Type B pancreatic cell (in vitro differentiated cells): ENCODE measurements around the gene CRTAC1. TPM values are rescaled to one million over a fixed set of nuclear protein-coding genes. Genes with fewer than 3 reads are reported as not detected.

Experiments
- DNase-seq: peaks from one replicate; pipeline ENCODE4 v3.0.0; 2021; ENCODE audit warnings: mixed read lengths; ENCODE audit not compliant: unreplicated experiment; ENCODE audit errors: extremely low spot score
- H3K27ac Mint-ChIP-seq: 2 replicates; pipeline ENCODE4 v1.8.0; 2021; ENCODE audit warnings: mild to moderate bottlenecking, mixed read lengths
- H3K27me3 Mint-ChIP-seq: 2 replicates; pipeline ENCODE4 v1.8.0; 2021; ENCODE audit warnings: mixed read lengths
- H3K36me3 Mint-ChIP-seq: 2 replicates; pipeline ENCODE4 v1.8.0; 2021; ENCODE audit warnings: mixed read lengths
- H3K4me1 Mint-ChIP-seq: one replicate; pipeline ENCODE4 v1.8.0; 2021; ENCODE audit warnings: mixed read lengths; ENCODE audit not compliant: unreplicated experiment
- H3K4me3 Mint-ChIP-seq: 2 replicates; pipeline ENCODE4 v1.8.0; 2021; ENCODE audit warnings: mild to moderate bottlenecking, mixed read lengths
- H3K9me3 Mint-ChIP-seq: 2 replicates; pipeline ENCODE4 v1.8.0; 2021; ENCODE audit warnings: mixed read lengths
- long read RNA-seq: library from polyadenylated mRNA; unstranded; transcript quantifications from one replicate; pipeline ENCODE4 v2.0.0, GENCODE V29; 2020
- total RNA-seq: library from RNA; stranded (reverse); gene quantifications from 2 replicates; pipeline ENCODE4 v1.2.1, GENCODE V29; 2021; ENCODE audit warnings: low replicate concordance
- TF ChIP-seq, protein P1 (sequence below): fragments of 200-600 bp; sonication (generic); conservative IDR thresholded peaks from 2 replicates; pipeline ENCODE4 v1.5.0; 2021; ENCODE audit warnings: antibody characterized with exemption, mild to moderate bottlenecking

CRTAC1 gene
- total RNA-seq: 3.6 and 5.3 TPM in 2 replicates
- long read RNA-seq, partial matches to known transcripts: 3 of 5 reads
- long read RNA-seq, other reads (novel, unspliced or antisense): 1 of 5 reads

DNA sequence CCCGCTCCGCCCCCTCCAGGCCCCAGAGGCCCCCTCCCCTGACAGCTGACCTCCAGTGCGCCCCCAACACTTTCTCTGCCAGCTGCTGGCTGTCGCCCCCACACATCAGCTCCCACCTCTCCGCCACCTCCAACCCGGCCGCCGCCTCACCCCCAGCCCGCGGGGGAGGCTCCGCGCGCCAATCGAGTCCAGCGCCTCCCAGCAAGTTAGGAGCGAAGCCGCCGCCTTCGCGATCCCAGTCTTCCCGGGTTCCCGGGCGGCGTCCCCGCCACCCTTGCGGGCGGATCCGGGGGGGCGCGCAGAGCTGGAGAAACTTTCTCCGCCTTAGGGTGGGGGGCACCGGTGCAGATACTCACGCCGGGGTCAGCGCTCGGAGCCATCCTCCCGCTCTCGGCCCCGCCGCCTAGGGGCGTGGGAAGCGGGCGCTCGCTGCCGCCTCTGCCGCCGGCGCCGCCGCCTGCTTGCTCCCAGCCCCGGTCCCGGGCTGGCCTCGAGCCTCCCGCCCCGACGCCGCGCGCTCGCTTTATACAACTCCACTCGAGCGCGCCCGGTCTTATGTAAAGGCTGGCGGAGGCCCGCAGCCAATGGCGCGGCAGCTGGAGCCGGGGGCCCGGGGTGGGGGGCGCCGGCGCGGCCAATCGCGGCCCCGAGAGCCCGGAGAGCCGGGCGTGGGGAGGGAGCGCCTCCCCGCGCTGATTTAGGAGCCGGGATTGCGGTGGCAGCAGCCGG, at the start of gene CRTAC1:
CRTAC1 (minus strand) TSS at position 529 of the 729 bp plus-strand sequence; CDS start at position 380, 149 bp downstream.
- Mint-ChIP-seq H3K9me3 (no peaks in the 10 kb centered on the region), H3K27ac (no peak within 1 kb of the TSS), H3K36me3 (no peaks in the 10 kb centered on the region), H3K4me3 (peak within 1 kb of the TSS; percentile 78), H3K27me3 (peaks cover 87% of the 10 kb centered on the region), H3K4me1 (no peaks in the 10 kb centered on the region)
- TF ChIP-seq, protein P1, sequence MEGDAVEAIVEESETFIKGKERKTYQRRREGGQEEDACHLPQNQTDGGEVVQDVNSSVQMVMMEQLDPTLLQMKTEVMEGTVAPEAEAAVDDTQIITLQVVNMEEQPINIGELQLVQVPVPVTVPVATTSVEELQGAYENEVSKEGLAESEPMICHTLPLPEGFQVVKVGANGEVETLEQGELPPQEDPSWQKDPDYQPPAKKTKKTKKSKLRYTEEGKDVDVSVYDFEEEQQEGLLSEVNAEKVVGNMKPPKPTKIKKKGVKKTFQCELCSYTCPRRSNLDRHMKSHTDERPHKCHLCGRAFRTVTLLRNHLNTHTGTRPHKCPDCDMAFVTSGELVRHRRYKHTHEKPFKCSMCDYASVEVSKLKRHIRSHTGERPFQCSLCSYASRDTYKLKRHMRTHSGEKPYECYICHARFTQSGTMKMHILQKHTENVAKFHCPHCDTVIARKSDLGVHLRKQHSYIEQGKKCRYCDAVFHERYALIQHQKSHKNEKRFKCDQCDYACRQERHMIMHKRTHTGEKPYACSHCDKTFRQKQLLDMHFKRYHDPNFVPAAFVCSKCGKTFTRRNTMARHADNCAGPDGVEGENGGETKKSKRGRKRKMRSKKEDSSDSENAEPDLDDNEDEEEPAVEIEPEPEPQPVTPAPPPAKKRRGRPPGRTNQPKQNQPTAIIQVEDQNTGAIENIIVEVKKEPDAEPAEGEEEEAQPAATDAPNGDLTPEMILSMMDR: peak; percentile 56
- DNase-seq: peak; percentile 80

GRCh38 chr10:98078774-98079173, 48.4 kb upstream of the CRTAC1 start:
- Mint-ChIP-seq H3K36me3 (no peaks in the 10 kb centered on the region), H3K4me1 (no peaks in the 10 kb centered on the region), H3K4me3 (no peak overlapping the region), H3K27me3 (peaks cover 75% of the 10 kb centered on the region), H3K9me3 (no peaks in the 10 kb centered on the region), H3K27ac (no peak overlapping the region)
- no peak for DNase-seq
- TF ChIP-seq, protein P1: no peak

GRCh38 chr10:98077223-98077622, 46.8 kb upstream of the CRTAC1 start:
- no peaks in the 10 kb centered on the region for H3K4me1 Mint-ChIP-seq
- H3K36me3 Mint-ChIP-seq: no peaks in the 10 kb centered on the region
- H3K9me3 Mint-ChIP-seq: no peaks in the 10 kb centered on the region
- peaks cover 68% of the 10 kb centered on the region for H3K27me3 Mint-ChIP-seq
- H3K4me3 Mint-ChIP-seq: no peak overlapping the region
- no peak for DNase-seq
- H3K27ac Mint-ChIP-seq: no peak overlapping the region
- TF ChIP-seq, protein P1: no peak

- Mint-ChIP-seq H3K4me3 (no peak overlapping the region), H3K27me3 (peaks cover 62% of the 10 kb centered on the region), H3K9me3 (no peaks in the 10 kb centered on the region), H3K27ac (no peak overlapping the region), H3K4me1 (no peaks in the 10 kb centered on the region), H3K36me3 (no peaks in the 10 kb centered on the region)
- TF ChIP-seq, protein P1: no peak
- no peak for DNase-seq
These were observed 45.7 kb upstream of the CRTAC1 start for GRCh38 chr10:98076086-98076485.

DNA sequence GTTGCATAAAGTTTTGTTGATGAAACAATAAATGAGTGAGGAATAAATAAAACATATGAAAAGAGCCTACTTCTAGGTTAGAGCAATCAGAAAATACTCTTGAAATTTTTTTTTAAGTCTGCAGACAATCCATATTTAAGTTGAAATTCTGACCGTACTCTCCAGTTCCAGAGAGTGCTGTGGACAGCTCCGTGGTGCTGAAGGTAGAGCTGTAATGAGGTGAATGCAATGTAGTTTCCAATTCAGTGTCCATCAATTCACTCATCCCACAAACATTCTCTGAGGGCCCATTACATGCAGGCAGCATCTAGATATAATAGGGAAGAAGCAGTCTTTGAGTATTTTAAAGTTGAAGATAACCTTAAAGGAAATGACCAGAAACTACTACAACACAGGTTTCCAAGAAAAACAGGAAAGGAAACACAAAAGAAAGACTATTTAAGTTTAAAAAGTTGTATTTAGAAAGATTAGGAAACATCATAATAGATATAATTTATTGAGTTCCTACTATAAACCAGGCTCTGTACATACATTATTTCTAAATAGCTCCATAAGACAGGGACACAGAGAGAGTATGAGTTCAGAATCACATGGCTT, 44.0 kb upstream of the CRTAC1 start:
- Mint-ChIP-seq H3K27ac (no peak overlapping the region), H3K4me1 (no peaks in the 10 kb centered on the region), H3K27me3 (peaks cover 57% of the 10 kb centered on the region), H3K36me3 (no peaks in the 10 kb centered on the region), H3K9me3 (no peaks in the 10 kb centered on the region), H3K4me3 (no peak overlapping the region)
- TF ChIP-seq, protein P1: no peak
- no peak for DNase-seq
